Activated naive CD4-positive, alpha-beta T cell treated with anti-CD3 and anti-CD28 coated beads, Interleukin-2, amount 50 U/mL, for 16 hours (primary cell): Measurements from ENCODE around the gene SIGLEC8.
"Not testable (repeated sequence)": the region's sequence is repeated elsewhere in the genome, so short reads cannot be mapped to it uniquely, and the experiment has no call there.

ENCODE experiments used
- DNase-seq: peaks from one replicate; pipeline ENCODE4 v3.0.0-alpha.2; 2020

The SIGLEC8 gene

DNA sequence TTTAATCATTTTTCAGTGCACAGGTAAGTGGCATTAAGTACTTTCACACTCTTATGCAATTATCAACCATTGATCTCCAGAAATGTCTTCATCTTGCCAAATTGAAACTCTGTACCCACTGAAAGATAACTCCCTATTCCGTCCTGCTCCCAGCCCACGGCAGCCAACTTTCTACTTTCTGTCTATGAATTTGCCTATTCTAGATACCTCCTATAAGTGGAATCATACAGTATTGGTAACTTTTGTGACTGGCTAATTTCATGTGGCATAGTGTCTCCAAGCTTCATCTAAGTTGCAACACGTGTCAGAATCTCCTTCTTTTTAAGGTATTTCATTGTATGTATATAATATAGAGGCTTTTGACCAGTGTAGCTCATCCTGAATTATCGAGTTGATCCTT is 14.4 kb upstream of the SIGLEC8 start:
- no peak for DNase-seq

GRCh38 chr19:51471527-51471926 is 13.3 kb upstream of the SIGLEC8 start:
- DNase-seq: no peak

DNA sequence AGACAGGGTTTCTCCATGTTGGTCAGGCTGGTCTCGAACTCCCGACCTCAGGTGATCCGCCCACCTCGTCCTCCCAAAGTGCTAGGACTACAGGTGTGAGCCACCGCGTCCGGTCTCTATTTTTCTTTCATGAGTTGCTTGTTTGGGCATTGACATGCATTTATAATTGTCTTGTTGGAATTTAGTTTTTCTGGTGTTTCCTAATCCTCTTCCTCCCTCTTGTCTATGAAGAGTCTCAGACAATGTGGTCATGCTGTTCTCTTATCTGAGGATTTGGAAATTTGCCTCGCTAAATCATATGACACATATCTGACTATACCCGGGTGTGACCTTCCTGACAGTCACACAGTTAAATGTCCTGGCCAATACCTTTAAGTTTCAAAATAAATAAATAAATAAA is 12.7 kb upstream of the SIGLEC8 start:
- DNase-seq: no peak

DNA sequence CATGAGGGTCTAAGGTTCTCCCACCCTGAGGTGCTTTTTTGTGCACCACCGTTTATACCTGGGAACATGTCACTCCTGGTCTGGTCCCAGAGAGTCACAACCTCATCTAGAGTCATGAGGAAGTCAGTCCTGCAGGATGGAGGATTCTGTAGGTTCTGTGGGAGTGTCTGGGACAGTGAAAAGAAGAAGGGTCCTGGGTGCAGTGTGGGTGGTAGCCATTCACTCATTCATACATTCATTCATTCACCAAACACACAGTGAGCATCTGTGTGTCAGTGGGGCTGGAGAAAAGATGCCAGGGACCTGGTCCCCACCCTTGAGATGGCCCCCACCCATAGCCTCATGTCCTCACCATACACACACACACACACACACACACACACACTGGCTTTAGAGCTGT is 11.4 kb upstream of the SIGLEC8 start:
- DNase-seq: no peak

DNA sequence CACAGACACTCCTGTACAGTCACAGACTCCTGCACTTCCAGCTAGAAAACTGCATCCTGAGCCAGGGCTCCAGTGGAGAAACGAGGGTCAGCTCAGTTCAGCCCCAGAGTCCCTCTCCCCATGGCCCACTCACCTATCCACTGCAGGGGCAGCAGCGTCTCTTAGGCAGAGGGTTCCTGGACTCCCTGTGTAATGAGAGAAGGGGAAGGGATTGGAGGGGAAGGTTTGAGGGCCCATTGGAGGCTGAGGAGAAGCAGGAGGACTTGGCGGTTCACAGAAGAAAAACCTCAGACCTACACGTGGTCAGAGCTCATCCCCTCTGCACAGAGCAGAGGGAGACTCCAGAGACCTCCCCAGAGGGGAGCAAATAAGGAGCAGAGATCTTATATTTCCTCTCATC is 10.9 kb upstream of the SIGLEC8 start:
- no peak for DNase-seq

DNA sequence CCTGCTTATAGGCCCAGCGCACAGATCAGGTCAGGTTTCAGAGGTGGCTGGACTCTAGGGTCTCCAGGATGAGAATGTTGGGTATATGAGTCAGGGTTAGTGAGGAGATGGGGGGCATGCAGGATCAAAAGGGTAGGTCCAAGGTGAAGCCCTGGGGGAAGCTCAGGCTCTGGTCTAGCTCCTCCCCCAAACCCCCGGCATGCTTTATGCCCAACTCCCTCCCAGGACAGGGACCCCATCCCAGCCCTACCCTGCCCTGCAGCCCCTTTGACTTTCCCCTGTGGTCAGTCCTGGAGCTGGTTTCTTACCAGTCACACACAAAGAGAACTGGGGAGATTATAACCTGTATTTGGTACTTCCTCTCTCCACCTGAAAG is 10.3 kb upstream of the SIGLEC8 start:
- DNase-seq: no peak

DNA sequence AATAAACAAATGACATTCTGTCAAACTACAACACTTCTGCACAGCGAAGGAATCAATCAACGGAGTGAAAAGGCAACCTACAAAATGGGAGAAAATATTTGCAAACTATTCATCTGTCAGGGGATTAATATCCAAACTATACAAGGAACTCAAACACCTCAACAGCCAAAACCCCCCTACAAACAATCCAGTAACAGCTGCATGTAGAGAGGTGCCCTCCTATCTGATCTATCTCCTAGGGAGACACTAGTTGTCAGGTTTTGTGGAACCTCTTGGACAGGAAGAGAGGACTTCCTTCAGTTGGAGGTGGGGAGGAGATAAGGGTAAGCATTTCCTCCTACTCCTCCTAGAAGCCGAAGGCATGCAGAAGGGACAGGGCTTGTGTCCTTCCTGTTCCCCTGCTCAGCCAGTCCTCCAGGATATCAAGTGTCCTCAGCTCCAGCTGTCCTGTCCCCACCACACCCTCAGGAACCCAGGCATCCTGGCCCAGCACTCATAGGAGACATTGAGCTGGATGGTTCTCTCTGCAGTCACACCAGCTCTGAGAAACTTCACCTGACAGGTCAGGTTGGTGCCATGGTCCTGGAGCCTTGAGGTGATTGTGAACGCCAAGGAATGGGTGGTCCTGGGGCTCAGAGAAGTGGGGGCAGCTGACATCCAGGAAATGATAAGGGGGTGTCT is 9.8 kb upstream of the SIGLEC8 start:
- DNase-seq: no peak

DNA sequence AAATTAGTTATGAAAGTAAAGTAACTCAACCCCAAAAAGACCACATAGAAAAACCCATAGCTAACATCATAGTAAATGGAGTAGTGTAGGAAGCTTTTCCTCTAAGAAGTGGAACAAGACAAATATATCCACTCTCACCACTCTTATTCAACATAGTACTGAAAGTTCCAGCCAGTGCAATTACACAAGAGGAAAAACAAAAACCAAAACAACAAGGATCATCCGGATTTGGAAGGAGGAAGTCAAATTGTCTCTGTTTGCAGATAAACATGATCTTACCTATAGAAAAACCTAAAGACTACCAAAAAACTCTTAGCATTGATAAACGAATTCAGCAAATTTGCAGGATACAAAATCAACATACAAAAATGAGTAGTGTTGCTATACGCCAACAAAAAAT is 8.5 kb upstream of the SIGLEC8 start:
- DNase-seq: no peak

GRCh38 chr19:51463976-51464581 is 5.8 kb upstream of the SIGLEC8 start:
- not testable (repeated sequence) for DNase-seq

DNA sequence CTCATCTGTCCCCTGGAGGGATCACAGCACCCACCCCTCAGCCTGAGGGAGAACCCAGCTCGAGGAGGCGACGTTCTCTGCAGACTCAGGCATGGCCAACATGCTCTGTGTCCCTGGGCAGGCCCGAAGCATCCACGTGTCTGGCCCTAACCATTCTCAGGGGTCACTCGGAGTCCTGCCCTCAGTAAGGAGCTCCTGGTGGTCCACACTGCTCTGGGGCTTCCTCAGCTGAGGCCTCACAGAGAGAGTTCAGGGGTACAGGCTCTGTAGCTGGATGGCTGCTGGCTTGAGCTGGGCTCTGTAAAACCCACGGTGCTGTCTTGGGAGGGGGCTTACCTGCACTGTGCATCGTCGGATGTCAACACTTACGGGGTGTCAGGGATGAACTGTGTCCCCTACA is 4.4 kb upstream of the SIGLEC8 start:
- no peak for DNase-seq

DNA sequence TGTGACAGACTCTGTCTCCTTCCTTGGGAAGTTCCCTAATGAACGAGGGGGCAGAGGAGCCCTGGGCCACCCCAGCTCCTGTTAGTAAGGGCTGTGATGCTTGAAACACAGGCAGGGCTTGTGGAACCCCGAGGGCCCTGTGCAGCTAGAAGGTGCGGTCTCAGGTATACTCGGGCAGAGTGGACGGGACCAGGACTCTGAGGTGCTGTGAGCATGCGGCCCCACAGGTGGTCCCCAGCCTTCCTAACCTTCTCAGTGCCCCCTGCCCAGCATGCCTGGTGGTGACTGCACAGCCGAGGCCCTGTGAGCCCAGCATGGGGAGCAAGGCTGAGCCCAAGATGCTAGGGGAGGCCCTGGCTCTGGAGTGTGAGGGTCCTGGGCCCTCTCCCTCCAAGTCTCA is 4.0 kb upstream of the SIGLEC8 start:
- no peak for DNase-seq

GRCh38 chr19:51461723-51462161 is 3.5 kb upstream of the SIGLEC8 start:
- no peak for DNase-seq

- DNase-seq: no peak
Observed at GRCh38 chr19:51460164-51460992, 2.1 kb upstream of the SIGLEC8 start.

- no peak for DNase-seq
Observed at GRCh38 chr19:51458899-51459505, 748 bp upstream of the SIGLEC8 start.

GRCh38 chr19:51457351-51458013 is 772 bp downstream of the SIGLEC8 start:
- DNase-seq: no peak

DNA sequence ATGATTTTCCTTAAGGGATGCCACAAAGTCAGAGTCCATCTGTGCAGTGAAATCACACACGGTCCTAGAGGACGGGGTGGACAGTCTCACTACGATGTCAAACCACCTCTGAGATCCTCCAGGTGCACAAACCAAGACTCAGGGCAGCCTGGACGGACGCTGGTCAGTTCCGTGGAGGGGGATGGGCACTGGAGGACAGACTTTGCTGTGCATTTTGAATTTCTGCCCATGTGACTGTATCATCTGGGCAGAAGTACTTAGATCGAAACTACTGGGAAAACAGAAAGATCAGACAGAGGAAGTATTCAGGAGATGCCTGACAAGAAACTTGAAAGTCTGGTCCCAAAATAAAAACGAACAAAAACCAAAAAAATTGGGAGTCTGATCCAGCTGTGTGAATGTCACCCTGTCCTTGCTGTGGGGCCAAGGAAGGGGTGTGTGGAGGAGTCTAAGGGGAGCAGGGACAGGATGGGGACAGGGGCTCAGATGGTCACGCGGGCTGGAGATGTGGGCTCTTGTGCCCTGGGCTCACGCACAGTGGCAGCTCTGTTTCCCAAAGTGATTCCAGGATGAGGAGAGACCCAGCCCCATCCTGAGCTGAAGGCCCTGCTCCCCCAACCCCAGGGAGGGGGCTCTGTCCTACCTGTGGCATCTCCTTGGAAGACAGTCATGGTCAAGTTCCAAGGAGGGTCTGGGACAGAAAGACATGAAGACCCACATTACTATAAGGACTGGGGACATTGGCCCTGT is 1.5 kb downstream of the SIGLEC8 start:
- no peak for DNase-seq

DNA sequence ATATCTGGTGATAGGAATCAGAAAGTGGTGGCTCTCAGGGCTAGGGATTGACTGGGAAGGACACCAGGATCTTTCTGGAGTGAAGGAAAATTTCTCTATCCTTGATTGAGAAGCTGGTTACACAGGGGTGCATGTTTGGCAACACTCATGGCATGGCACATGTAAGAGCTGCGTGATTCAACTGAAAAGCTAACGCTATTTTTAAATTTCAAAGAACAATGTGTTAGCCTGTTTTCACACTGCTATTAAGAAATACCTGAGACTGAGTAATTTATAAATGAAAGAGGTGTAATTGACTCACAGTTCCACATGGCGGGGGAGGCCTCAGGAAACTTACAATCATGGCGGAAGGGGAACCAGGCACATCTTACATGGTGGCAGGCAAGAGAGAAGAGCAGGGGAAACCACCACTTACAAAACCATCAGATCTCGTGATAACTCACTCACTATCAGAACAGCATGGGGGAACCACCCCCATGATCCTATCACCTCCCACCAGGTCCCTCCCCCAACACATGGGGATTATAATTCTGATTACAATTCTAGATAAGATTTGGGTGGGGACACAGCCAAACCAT is 7.4 kb downstream of the SIGLEC8 start:
- DNase-seq: peak; percentile 35

GRCh38 chr19:51448411-51449016 is 9.7 kb downstream of the SIGLEC8 start:
- DNase-seq: peak; percentile 28

DNA sequence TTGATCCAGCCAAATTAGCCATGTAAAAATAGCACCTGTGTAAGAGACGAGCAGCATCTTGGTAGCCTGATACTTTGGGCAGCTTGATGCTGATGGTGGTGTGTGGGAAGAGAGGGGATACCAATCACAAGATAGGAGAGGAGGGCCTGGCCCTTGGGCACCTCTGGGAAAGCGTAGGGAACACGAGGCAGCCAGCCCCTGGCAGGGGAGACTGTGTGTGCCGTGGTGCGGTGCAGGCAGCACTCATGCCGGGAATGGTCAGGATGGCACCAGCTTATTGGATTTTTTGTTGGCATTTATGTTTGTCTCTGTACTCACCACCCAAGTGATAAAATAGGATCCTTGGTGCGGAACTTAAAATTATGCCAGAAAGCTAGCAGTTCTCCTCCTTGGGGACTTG is 10.2 kb downstream of the SIGLEC8 start:
- DNase-seq: no peak

GRCh38 chr19:51447510-51447909 is 10.7 kb downstream of the SIGLEC8 start:
- not testable (repeated sequence) for DNase-seq
